Mesenchymal stem cell (in vitro differentiated cells and primary cell): ENCODE results near the gene GABRD.

ENCODE experiments used
- DNase-seq: peaks from one replicate; pipeline ENCODE4 v3.0.0-alpha.2; 2013
- H2AFZ ChIP-seq: one replicate; pipeline ENCODE4 v1.6.1; 2013; ENCODE audit warnings: low read depth, mild to moderate bottlenecking, control low read depth, inconsistent platforms, low read length, moderate library complexity
- H2AK5ac ChIP-seq: 2 replicates; pipeline ENCODE4 v1.6.1; 2013; ENCODE audit warnings: low read length, moderate library complexity, mild to moderate bottlenecking, inconsistent platforms; ENCODE audit not compliant: severe bottlenecking
- H2BK120ac ChIP-seq: one replicate; pipeline ENCODE4 v1.6.1; 2013; ENCODE audit warnings: low read depth, mild to moderate bottlenecking, inconsistent platforms, low read length, moderate library complexity
- H2BK12ac ChIP-seq, 2 experiments: one replicate each; pipeline ENCODE4 v1.6.1; 2013; ENCODE audit warnings: inconsistent platforms in 2 of 2, low read length in 2 of 2, mild to moderate bottlenecking in 2 of 2, moderate library complexity in 2 of 2, control low read depth in 1 of 2
- H2BK15ac ChIP-seq: one replicate; pipeline ENCODE4 v1.6.1; 2013; ENCODE audit warnings: mild to moderate bottlenecking, low read depth, inconsistent platforms; ENCODE audit not compliant: poor library complexity, severe bottlenecking
- H2BK5ac ChIP-seq: 2 replicates; pipeline ENCODE4 v1.6.1; 2013; ENCODE audit warnings: low read depth, mild to moderate bottlenecking, low read length, control low read depth, inconsistent platforms; ENCODE audit not compliant: poor library complexity, severe bottlenecking
- H3K14ac ChIP-seq, 2 experiments: one replicate each; pipeline ENCODE4 v1.6.1; 2013; ENCODE audit warnings: inconsistent platforms in 2 of 2, low read length in 2 of 2, control low read depth in 1 of 2, mild to moderate bottlenecking in 1 of 2, moderate library complexity in 1 of 2
- H3K18ac ChIP-seq, 2 experiments: one replicate each; pipeline ENCODE4 v1.6.1; 2013; ENCODE audit warnings: inconsistent platforms in 2 of 2, low read length in 2 of 2, control low read depth in 1 of 2, low read depth in 1 of 2, mild to moderate bottlenecking in 1 of 2
- H3K23ac ChIP-seq, 2 experiments: one replicate each; pipeline ENCODE4 v1.6.1; 2013; ENCODE audit warnings: inconsistent platforms in 2 of 2, low read length in 2 of 2, mild to moderate bottlenecking in 2 of 2, moderate library complexity in 2 of 2, control low read depth in 1 of 2
- H3K27ac ChIP-seq: 2 replicates; pipeline ENCODE4 v1.5.1; 2013; ENCODE audit warnings: mild to moderate bottlenecking, moderate library complexity, low read length, control low read depth, inconsistent platforms; ENCODE audit not compliant: poor library complexity, severe bottlenecking
- H3K27me3 ChIP-seq, 2 experiments: 2 replicates each; pipeline versions ENCODE4 v1.6.1 to v1.7.0; 2013; ENCODE audit warnings: low read length in 2 of 2, mild to moderate bottlenecking in 2 of 2, moderate library complexity in 2 of 2, control low read depth in 1 of 2, inconsistent platforms in 1 of 2; ENCODE audit not compliant: control insufficient read depth in 1 of 2, insufficient read depth in 1 of 2
- H3K36me3 ChIP-seq, 2 experiments: 2 replicates each; pipeline versions ENCODE4 v1.6.1 to v1.7.0; 2013; ENCODE audit warnings: low read length in 2 of 2, control low read depth in 1 of 2, inconsistent platforms in 1 of 2, low read depth in 1 of 2, mild to moderate bottlenecking in 1 of 2; ENCODE audit not compliant: insufficient read depth in 2 of 2, control insufficient read depth in 1 of 2
- H3K4ac ChIP-seq, 2 experiments: one replicate each; pipeline ENCODE4 v1.6.1; 2013; ENCODE audit warnings: inconsistent platforms in 2 of 2, low read length in 2 of 2, mild to moderate bottlenecking in 2 of 2, moderate library complexity in 2 of 2, control low read depth in 1 of 2, low read depth in 1 of 2
- H3K4me1 ChIP-seq: 2 replicates; pipeline ENCODE4 v1.6.1; 2013; ENCODE audit warnings: low read depth, low read length, control low read depth; ENCODE audit not compliant: control insufficient read depth, insufficient read depth
- H3K4me2 ChIP-seq: 2 replicates; pipeline ENCODE4 v1.6.1; 2013; ENCODE audit warnings: low read length, mild to moderate bottlenecking, inconsistent platforms; ENCODE audit not compliant: poor library complexity, severe bottlenecking
- H3K4me3 ChIP-seq, 2 experiments: 2 replicates each; pipeline versions ENCODE4 v1.5.1 to v1.7.0; 2013; ENCODE audit warnings: low read length in 2 of 2, mild to moderate bottlenecking in 2 of 2, control low read depth in 1 of 2, low read depth in 1 of 2; ENCODE audit not compliant: insufficient read depth in 1 of 2
- H3K79me1 ChIP-seq: replicated peaks from 2 replicates; pipeline ENCODE4 v1.6.1; 2013; ENCODE audit warnings: mild to moderate bottlenecking, control low read depth, low read length, inconsistent platforms; ENCODE audit not compliant: poor library complexity, severe bottlenecking
- H3K9ac ChIP-seq: 2 replicates; pipeline ENCODE4 v1.7.0; 2013; ENCODE audit warnings: mild to moderate bottlenecking, low read length, moderate library complexity
- H3K9me3 ChIP-seq: 2 replicates; pipeline ENCODE4 v1.7.0; 2013; ENCODE audit warnings: mild to moderate bottlenecking, low read length; ENCODE audit not compliant: control insufficient read depth
- H4K8ac ChIP-seq: one replicate; pipeline ENCODE4 v1.6.1; 2013; ENCODE audit warnings: inconsistent platforms, mild to moderate bottlenecking, low read length, moderate library complexity
- H4K91ac ChIP-seq: one replicate; pipeline ENCODE4 v1.6.1; 2013; ENCODE audit warnings: mild to moderate bottlenecking, low read length, inconsistent platforms
- WGBS: methylation state at CpG from one replicate; pipeline ENCODE4 v1.1.7; 2013; ENCODE audit warnings: mixed read lengths; 5-methylcytosine and 5-hydroxymethylcytosine counted together

Gene GABRD

DNA sequence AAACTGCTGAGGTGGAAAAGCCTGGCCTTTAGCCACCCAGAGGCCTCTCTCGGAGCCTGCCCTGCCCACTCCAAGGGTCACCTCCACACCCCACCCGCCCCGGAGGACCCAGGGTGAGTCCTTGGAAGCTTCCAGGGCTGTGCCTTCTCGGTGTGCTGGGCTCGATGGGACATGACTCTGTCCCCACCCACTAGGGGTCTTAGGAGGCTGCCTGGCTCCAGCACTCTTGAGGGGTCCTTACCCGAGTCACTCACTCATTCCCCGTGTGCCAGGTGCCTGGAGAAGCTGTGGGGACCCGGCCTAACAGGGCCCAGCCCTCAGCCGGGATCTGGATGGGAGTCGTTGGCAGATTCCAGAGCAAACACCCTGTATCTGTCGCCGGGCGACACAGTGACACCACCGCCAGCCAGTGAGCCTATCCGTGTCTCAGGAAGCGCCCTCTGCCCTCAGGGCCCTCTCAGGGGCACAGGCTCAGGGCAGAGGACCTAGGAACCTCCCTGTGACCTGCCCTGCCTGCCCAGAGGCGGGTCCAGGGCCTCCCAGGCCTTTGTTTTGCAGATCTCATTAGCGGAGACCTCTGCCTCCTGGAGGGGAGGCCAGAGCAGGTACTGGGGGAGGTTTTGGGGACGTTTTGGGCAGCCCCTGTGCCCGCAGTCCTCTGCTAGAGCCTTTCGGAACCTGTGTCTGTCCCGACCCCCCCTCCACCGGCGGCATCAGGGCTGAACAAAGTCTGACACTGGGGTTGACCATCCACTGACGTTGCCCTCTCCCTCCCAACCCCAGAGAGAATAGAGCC is 28.0 kb downstream of the GABRD start:
- Histone ChIP-seq H3K27me3 (peaks cover 8 to 64% of the 10 kb centered on the region in 2 experiments), H3K18ac (no peak overlapping the region), H3K79me1 (peaks cover 12% of the 10 kb centered on the region), H3K4me2 (no peak overlapping the region), H3K4ac (no peak overlapping the region), H4K91ac (no peak overlapping the region), H3K9ac (no peak overlapping the region), H2BK12ac (no peak overlapping the region), H3K4me3 (no peak overlapping the region), H3K4me1 (peaks cover 28% of the 10 kb centered on the region), H3K9me3 (no peaks in the 10 kb centered on the region), H4K8ac (no peak overlapping the region), H3K14ac (no peak overlapping the region), H2AFZ (no peak overlapping the region), H3K36me3 (no peaks in the 10 kb centered on the region), H2BK5ac (no peak overlapping the region), H2BK15ac (no peak overlapping the region), H3K27ac (no peak overlapping the region), H2AK5ac (no peak overlapping the region), H2BK120ac (no peak overlapping the region), H3K23ac (no peak overlapping the region)
- no peak for DNase-seq
- WGBS = 56% methylated on average over 24 of the region's 25 CpGs

DNA sequence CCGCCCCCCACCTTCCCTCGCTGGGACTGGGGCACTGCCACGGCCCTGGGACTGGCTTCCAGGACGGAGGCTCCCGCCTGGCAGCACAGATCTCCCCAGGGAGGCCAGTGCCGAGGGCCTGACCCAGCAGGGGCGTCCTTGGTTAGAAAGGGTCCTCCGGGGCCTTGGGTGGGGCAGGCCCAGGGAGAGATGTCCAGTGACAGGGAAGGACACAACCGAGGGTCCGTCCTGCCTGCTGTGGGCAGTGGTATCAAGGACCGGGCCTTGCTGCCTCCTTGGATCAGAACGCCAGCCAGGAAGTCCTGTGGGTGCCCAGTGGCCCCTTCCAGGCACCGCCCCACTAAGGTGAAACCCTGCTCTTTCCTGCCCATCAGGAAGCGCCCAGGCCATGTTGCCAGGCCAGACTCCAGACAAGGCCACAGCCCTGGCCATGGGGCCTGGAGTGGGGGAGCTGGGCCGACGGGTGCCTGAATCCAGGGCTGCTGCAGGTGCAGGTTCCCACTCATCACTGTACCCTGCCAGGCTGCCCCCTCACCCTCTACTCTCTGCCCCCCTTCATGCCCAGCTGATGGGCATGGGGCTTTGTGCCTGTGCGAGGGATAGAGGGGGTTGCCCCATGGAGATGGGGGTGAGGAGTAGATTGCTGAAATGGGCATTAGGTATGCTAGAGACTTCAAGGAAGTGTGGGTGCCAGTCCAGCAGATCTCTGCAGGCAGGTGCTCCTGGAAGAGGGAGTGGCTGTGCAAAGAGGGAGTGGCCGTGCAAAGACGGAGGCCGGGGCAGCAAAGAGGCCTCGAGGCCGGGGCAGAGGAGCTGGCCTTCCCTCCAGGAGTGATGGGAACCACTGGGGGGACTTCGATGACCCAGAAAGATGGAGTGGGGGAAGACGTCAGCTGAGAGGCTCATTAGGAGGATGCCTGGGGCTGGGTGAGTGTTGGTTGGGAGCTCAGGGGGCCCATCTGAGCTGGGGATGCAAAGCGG is 28.9 kb downstream of the GABRD start:
- H3K4ac ChIP-seq = no peak overlapping the region
- H3K27ac ChIP-seq = no peak overlapping the region
- H2BK12ac ChIP-seq = no peak overlapping the region
- H2BK5ac ChIP-seq = no peak overlapping the region
- no peak overlapping the region for H3K14ac ChIP-seq
- no peaks in the 10 kb centered on the region for H3K9me3 ChIP-seq
- H3K4me3 ChIP-seq = no peak overlapping the region
- no peak overlapping the region for H3K23ac ChIP-seq
- no peak overlapping the region for H4K8ac ChIP-seq
- H2BK120ac ChIP-seq = no peak overlapping the region
- H3K4me1 ChIP-seq = peaks cover 36% of the 10 kb centered on the region
- H3K79me1 ChIP-seq = peaks cover 16% of the 10 kb centered on the region
- H2AK5ac ChIP-seq = no peak overlapping the region
- no peaks in the 10 kb centered on the region for H3K36me3 ChIP-seq
- H3K4me2 ChIP-seq = no peak overlapping the region
- no peak overlapping the region for H2AFZ ChIP-seq
- H3K9ac ChIP-seq = no peak overlapping the region
- H4K91ac ChIP-seq = no peak overlapping the region
- no peak for DNase-seq
- H3K18ac ChIP-seq = no peak overlapping the region
- 79% methylated on average over 25 of the region's 25 CpGs for WGBS
- no peak overlapping the region for H2BK15ac ChIP-seq
- peaks cover 8 to 67% of the 10 kb centered on the region in 2 experiments for H3K27me3 ChIP-seq

DNA sequence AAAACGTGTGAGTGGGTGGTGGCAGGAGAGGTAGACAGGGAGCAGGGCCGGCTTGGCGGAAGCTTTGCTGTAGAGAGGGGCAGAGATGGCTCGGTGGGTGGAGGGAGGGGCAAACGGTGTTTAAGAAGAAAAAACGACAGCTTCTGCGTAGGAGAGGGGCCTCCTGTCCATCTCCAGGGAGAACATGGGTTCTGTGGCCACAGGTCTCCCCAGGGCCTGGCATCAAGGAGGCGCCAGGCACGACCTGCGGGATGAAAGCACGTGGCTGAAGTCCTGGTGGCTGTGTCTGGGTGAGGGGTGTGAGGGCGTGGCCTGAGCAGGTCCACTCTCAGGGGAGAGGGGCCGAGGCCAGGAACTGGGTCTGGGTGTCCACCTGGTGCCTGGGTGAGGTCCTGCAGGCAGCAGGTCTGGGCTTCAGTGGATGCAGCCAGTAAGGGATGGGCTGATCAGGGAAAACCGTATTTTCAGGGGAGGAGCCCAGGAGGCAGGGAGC is 30.1 kb downstream of the GABRD start:
- H3K4me3 ChIP-seq = peak overlapping the region in 1 of 2 experiments; percentile 96
- 23% methylated on average over 14 of the region's 14 CpGs for WGBS
- peaks cover 6 to 55% of the 10 kb centered on the region in 2 experiments for H3K27me3 ChIP-seq

More for the DNA sequence above, 30.1 kb downstream of the GABRD start:
- Histone ChIP-seq H2BK5ac (no peak overlapping the region), H3K9ac (no peak overlapping the region), H3K36me3 (peaks cover 0 to 2% of the 10 kb centered on the region in 2 experiments), H4K8ac (no peak overlapping the region), H4K91ac (no peak overlapping the region), H3K4me1 (peaks cover 41% of the 10 kb centered on the region), H3K79me1 (peaks cover 23% of the 10 kb centered on the region), H2BK15ac (no peak overlapping the region), H2AFZ (no peak overlapping the region), H2BK12ac (no peak overlapping the region), H3K23ac (peak overlapping the region in 1 of 2 experiments; percentile 77), H3K4ac (no peak overlapping the region), H3K27ac (no peak overlapping the region), H3K14ac (no peak overlapping the region), H3K9me3 (no peaks in the 10 kb centered on the region), H2BK120ac (no peak overlapping the region), H3K18ac (no peak overlapping the region), H3K4me2 (peak overlapping the region; percentile 84), H2AK5ac (no peak overlapping the region)
- peak; percentile 6 for DNase-seq
